Peyer's patch (tissue), 4 donors: ENCODE measurements around the gene DNAH17. TPM values are rescaled to one million over a fixed set of nuclear protein-coding genes. Genes with fewer than 3 reads are reported as not detected.

ENCODE experiments used
- DNase-seq, 3 donors: peaks; one replicate each; pipeline ENCODE4 v3.0.0-alpha.2; 2017 to 2019
- H3K27ac ChIP-seq, 4 donors: fragments of 200-600 bp; sonication (generic); one replicate each; pipeline ENCODE4 v1.5.1; 2016 to 2019
- H3K27me3 ChIP-seq, 2 donors: fragments of 200-600 bp; sonication (generic); one replicate each; pipeline ENCODE4 v1.5.1; 2019
- H3K36me3 ChIP-seq, 3 donors: fragments of 200-600 bp; sonication (generic); one replicate each; pipeline ENCODE4 v1.5.1; 2016 to 2019
- H3K4me1 ChIP-seq, 4 donors: fragments of 200-600 bp; sonication (generic); one replicate each; pipeline ENCODE4 v1.5.1; 2016 to 2019
- H3K4me3 ChIP-seq, 4 donors: fragments of 200-600 bp; sonication (generic); 1 replicate in 3 of 4; 2 replicates in 1 of 4; pipeline ENCODE4 v1.5.1; 2016 to 2019; ENCODE audit warnings: mild to moderate bottlenecking in 1 of 4
- H3K9me3 ChIP-seq, 4 donors: fragments of 200-600 bp; sonication (generic); one replicate each; pipeline ENCODE4 v1.5.1; 2016 to 2019; ENCODE audit warnings: mild to moderate bottlenecking in 1 of 4
- CTCF ChIP-seq, 6 experiments: fragments of 450-650 bp in 4 of 6; fragments of 200-600 bp in 2 of 6; sonication (generic) in 1 of 6; IDR thresholded peaks; one replicate each; pipeline ENCODE4 v1.5.1; 2017 to 2019; ENCODE audit warnings: antibody characterized with exemption in 6 of 6, mild to moderate bottlenecking in 3 of 6, moderate library complexity in 1 of 6
- POLR2A ChIP-seq, 2 donors: fragments of 450-650 bp; IDR thresholded peaks; one replicate each; pipeline ENCODE4 v1.5.1; 2017; ENCODE audit warnings: antibody characterized with exemption in 2 of 2, mild to moderate bottlenecking in 2 of 2, moderate library complexity in 2 of 2
- total RNA-seq, 4 donors: library from RNA; depleted of rRNA; stranded (reverse); fragments of >200 nt; gene quantifications; one replicate each; pipeline ENCODE4 v1.1.0, GENCODE V29; 2016

Gene DNAH17
- total RNA-seq, 4 donors from 2014 or later: under 0.01 to 0.67 TPM; not detected in 2

GRCh38 chr17:78383725-78384471 lies 193.3 kb downstream of the DNAH17 start:
- Histone ChIP-seq H3K36me3 (no peaks in the 10 kb centered on the region), H3K27ac (peak overlapping the region; percentile 47 to 84 (median 56)), H3K27me3 (no peaks in the 10 kb centered on the region), H3K9me3 (no peaks in the 10 kb centered on the region), H3K4me1 (peaks cover 11 to 79% (median 49%) of the 10 kb centered on the region in 4 donors), H3K4me3 (no peak overlapping the region)
- TF ChIP-seq POLR2A (IDR thresholded peaks at IDR 0.05): no peak
- no peak for TF ChIP-seq CTCF (IDR thresholded peaks at IDR 0.05)
- DNase-seq: peak in 2 of 3 donors; percentile 74 to 85

GRCh38 chr17:78381601-78382232 lies 195.5 kb downstream of the DNAH17 start:
- peak in 1 of 3 donors; percentile 73 for DNase-seq
- Histone ChIP-seq H3K4me3 (peak overlapping the region in 1 of 4 donors; percentile 18), H3K36me3 (no peaks in the 10 kb centered on the region), H3K4me1 (peaks cover 11 to 69% (median 42%) of the 10 kb centered on the region in 4 donors), H3K9me3 (no peaks in the 10 kb centered on the region), H3K27ac (peak overlapping the region; percentile 54 to 84 (median 72)), H3K27me3 (no peaks in the 10 kb centered on the region)
- TF ChIP-seq POLR2A (IDR thresholded peaks at IDR 0.05) (no peak), CTCF (IDR thresholded peaks at IDR 0.05) (no peak)

GRCh38 chr17:78380370-78380769 lies 196.8 kb downstream of the DNAH17 start:
- no peak for DNase-seq
- H3K27ac ChIP-seq: peak overlapping the region in 3 of 4 donors; percentile 2 to 94 (median 94)
- no peak overlapping the region for H3K4me3 ChIP-seq
- H3K27me3 ChIP-seq: no peaks in the 10 kb centered on the region
- no peaks in the 10 kb centered on the region for H3K36me3 ChIP-seq
- H3K9me3 ChIP-seq: no peaks in the 10 kb centered on the region
- H3K4me1 ChIP-seq: peaks cover 8 to 55% (median 29%) of the 10 kb centered on the region in 4 donors
- TF ChIP-seq CTCF (IDR thresholded peaks at IDR 0.05) (no peak), POLR2A (IDR thresholded peaks at IDR 0.05) (no peak)

GRCh38 chr17:78379131-78379491 lies 198.1 kb downstream of the DNAH17 start:
- H3K27me3 ChIP-seq: no peaks in the 10 kb centered on the region

More at GRCh38 chr17:78379131-78379491, 198.1 kb downstream of the DNAH17 start:
- Histone ChIP-seq H3K27ac (peak overlapping the region; percentile 80 to 94 (median 90)), H3K9me3 (no peaks in the 10 kb centered on the region), H3K4me3 (peak overlapping the region; percentile 79 to 98 (median 95)), H3K4me1 (peaks cover 8 to 46% (median 17%) of the 10 kb centered on the region in 4 donors), H3K36me3 (no peaks in the 10 kb centered on the region)
- DNase-seq: no peak
- TF ChIP-seq CTCF (IDR thresholded peaks at IDR 0.05) (no peak), POLR2A (IDR thresholded peaks at IDR 0.05) (no peak)
